A549 treated with Mapracorat at 1 μM for 4 hours (cell line): ENCODE measurements around the gene PSMB5. TPM values are rescaled to one million over a fixed set of nuclear protein-coding genes. Genes with fewer than 3 reads are reported as not detected.

Experiments
- total RNA-seq: library from RNA; stranded (reverse); fragments of 200-300 nt; extraction: Qiagen RNA extraction; gene quantifications from 5 replicates; pipeline ENCODE4 v1.2.3, GENCODE V29; 2022

PSMB5 gene
- total RNA-seq, result 300 to 334 TPM (median 316 TPM) in 5 replicates

GRCh38 chr14:23034498-23035302, at the start of gene PSMB5:
Gene PSMB5, minus strand, starts transcription at chr14:23034900. Its CDS starts 19 bp downstream, at chr14:23034881.

DNA sequence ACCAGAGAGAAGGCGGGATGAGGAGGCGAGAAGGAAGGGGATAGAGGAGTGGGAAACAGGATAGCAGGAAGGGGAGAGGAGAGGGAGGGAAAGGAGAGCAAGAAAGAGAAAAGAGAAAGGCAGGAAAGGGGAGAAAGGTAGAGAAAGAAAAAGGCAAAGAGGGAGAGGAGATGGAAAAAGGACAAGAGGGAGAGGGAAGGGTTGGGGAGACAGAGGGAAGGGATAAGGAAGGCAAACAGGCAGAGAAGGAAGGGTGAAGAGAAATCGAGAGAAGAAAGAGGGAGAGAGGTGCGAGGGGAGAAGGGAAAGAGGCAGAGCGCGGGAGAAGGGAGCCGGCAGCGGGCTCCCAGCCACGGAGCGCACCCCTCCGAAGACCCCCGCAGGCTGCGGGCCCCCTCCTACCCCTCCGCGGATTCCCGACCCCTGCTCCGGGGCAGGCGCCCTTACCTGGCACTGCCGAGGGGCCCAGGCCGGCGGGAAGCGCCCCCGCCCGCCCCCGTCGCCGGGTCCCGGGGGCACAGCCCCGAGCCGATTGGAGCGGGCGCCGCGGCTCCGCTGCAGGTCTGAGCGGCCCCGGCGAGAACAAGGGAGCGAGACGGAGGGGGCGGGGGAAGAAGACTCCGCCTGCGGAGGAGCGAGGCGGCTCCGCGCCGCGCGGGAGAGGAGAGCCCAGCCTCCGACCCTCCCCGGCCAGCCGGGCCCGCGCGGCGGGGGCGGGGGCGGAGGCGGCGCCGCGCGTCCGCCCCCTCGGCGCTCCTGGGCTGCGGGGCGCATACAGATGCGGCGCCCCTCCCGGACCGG, 22.5 kb upstream of the PSMB5 start, which contains the start of gene CDH24:
TSS of gene CDH24 (minus strand) at position 565 of the 801 bp plus-strand sequence. CDS start 1,787 bp downstream, outside the sequence.

GRCh38 chr14:23042162-23042965, 7.7 kb upstream of the PSMB5 start, which contains the start of gene PSMB11:
Gene PSMB11, plus strand, starts transcription at chr14:23042212. Its CDS starts 14 bp downstream, at chr14:23042226.

GRCh38 chr14:23009939-23010726, 24.6 kb downstream of the PSMB5 start, which contains the start of gene C14orf93:
Gene C14orf93, minus strand, starts transcription at chr14:23010143. Its CDS starts 11,120 bp downstream, at chr14:22999023.

GRCh38 chr14:22982477-22983245, 52.0 kb downstream of the PSMB5 start, which contains the start of gene AJUBA:
Gene AJUBA, minus strand, starts transcription at chr14:22982551. Its CDS starts 285 bp downstream, at chr14:22982266.

Other genes starting within 250 kb of the PSMB5 start
- 18.9 to 28.4 TPM (median 21.2 TPM) in 5 replicates for gene SLC7A7, start 219.5 kb downstream of the PSMB5 start, total RNA-seq
- gene MRPL52, start 205.0 kb downstream of the PSMB5 start, total RNA-seq, result 135 to 217 TPM (median 193 TPM) in 5 replicates
- gene MMP14, start 198.3 kb downstream of the PSMB5 start, total RNA-seq, result 0.33 to 1.1 TPM (median 0.76 TPM) in 5 replicates
- 60.9 to 82.6 TPM (median 74.7 TPM) in 5 replicates for gene LRP10, start 163.2 kb downstream of the PSMB5 start, total RNA-seq
- gene REM2, start 151.7 kb downstream of the PSMB5 start, total RNA-seq, result 0.35 to 0.52 TPM (median 0.45 TPM) in 5 replicates
- 57.8 to 62.3 TPM (median 60.4 TPM) in 5 replicates for gene RBM23, start 115.8 kb downstream of the PSMB5 start, total RNA-seq
- gene PRMT5, start 105.5 kb downstream of the PSMB5 start, total RNA-seq, result 90.0 to 119 TPM (median 102 TPM) in 5 replicates
- 34.9 to 40.9 TPM (median 38.2 TPM) in 5 replicates for gene HAUS4, start 77.8 kb downstream of the PSMB5 start, total RNA-seq
- 31.8 to 41.3 TPM (median 36.1 TPM) in 5 replicates for gene AJUBA, start 52.3 kb downstream of the PSMB5 start, total RNA-seq
- gene C14orf93, start 24.8 kb downstream of the PSMB5 start, total RNA-seq, result 2.4 to 3.4 TPM (median 3.1 TPM) in 5 replicates
- not detected in 5 replicates for gene PSMB11, start 7.3 kb upstream of the PSMB5 start, total RNA-seq
- gene CDH24, start 22.6 kb upstream of the PSMB5 start, total RNA-seq, result 2.8 to 5.2 TPM (median 4.7 TPM) in 5 replicates
- 89.4 to 101 TPM (median 95.3 TPM) in 5 replicates for gene ACIN1, start 60.2 kb upstream of the PSMB5 start, total RNA-seq
- gene C14orf119, start 60.6 kb upstream of the PSMB5 start, total RNA-seq, result 85.6 to 107 TPM (median 97.5 TPM) in 5 replicates
- not detected in 5 replicates for gene CIROP, start 70.1 kb upstream of the PSMB5 start, total RNA-seq
- not detected in 5 replicates for gene CEBPE, start 84.4 kb upstream of the PSMB5 start, total RNA-seq
- 1.5 to 2.2 TPM (median 1.7 TPM) in 5 replicates for gene SLC7A8, start 148.8 kb upstream of the PSMB5 start, total RNA-seq
- gene RNF212B, start 203.0 kb upstream of the PSMB5 start, total RNA-seq, result not detected in 5 replicates